ENCODE data around the gene YDJC.
"Not testable (repeated sequence)": the region's sequence is repeated elsewhere in the genome, so short reads cannot be mapped to it uniquely, and the experiment has no call there.

DNA sequence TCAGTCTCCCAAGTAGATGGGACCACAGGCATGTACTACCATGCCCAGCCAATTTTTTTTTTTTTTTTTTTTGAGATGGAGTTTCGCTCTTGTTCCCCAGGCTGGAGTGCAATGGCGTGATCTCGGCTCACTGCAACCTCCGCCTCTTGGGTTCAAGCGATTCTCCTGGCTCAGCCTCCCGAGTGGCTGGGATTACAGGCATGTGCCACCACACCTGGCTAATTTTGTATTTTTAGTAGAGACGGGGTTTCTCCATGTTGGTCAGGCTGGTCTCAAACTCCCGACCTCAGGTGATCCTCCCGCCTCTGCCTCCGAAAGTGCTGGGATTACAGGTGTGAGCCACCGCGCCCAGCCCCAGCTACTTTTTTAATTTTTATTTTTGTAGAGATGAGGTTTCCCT is 49.0 kb upstream of the YDJC start:
- TF ChIP-seq, protein P1, sequence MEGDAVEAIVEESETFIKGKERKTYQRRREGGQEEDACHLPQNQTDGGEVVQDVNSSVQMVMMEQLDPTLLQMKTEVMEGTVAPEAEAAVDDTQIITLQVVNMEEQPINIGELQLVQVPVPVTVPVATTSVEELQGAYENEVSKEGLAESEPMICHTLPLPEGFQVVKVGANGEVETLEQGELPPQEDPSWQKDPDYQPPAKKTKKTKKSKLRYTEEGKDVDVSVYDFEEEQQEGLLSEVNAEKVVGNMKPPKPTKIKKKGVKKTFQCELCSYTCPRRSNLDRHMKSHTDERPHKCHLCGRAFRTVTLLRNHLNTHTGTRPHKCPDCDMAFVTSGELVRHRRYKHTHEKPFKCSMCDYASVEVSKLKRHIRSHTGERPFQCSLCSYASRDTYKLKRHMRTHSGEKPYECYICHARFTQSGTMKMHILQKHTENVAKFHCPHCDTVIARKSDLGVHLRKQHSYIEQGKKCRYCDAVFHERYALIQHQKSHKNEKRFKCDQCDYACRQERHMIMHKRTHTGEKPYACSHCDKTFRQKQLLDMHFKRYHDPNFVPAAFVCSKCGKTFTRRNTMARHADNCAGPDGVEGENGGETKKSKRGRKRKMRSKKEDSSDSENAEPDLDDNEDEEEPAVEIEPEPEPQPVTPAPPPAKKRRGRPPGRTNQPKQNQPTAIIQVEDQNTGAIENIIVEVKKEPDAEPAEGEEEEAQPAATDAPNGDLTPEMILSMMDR (IDR thresholded peaks at IDR 0.05; ENCODE audit: insufficient read depth, low read length, poor library complexity, severe bottlenecking) = not testable (repeated sequence)
- not testable (repeated sequence) for TF ChIP-seq EZH2phosphoT487 (conservative IDR thresholded peaks at IDR 0.05; ENCODE audit: low read length)
